SJCRH30 (cell line): ENCODE data around the gene NEDD4L. TPM values are rescaled to one million over a fixed set of nuclear protein-coding genes. Genes with fewer than 3 reads are reported as not detected.

Experiments used
- DNase-seq, 2 experiments: peaks; one replicate each; pipeline ENCODE4 v3.0.0-alpha.2; 2015 to 2020
- H3K27ac ChIP-seq: fragments of 250-450 bp; sonication (Bioruptor Pico); 2 replicates; pipeline ENCODE4 v1.5.1; 2020; ENCODE audit warnings: mild to moderate bottlenecking, moderate library complexity
- H3K27me3 ChIP-seq: fragments of 250-450 bp; sonication (Bioruptor Pico); 2 replicates; pipeline ENCODE4 v1.5.1; 2020; ENCODE audit warnings: mild to moderate bottlenecking, moderate library complexity
- H3K36me3 ChIP-seq: fragments of 250-450 bp; sonication (Bioruptor Pico); 2 replicates; pipeline ENCODE4 v1.5.1; 2020; ENCODE audit warnings: mild to moderate bottlenecking, moderate library complexity
- H3K4me1 ChIP-seq: fragments of 250-450 bp; sonication (Bioruptor Pico); 2 replicates; pipeline ENCODE4 v1.5.1; 2020; ENCODE audit warnings: mild to moderate bottlenecking, moderate library complexity
- H3K4me3 ChIP-seq: fragments of 250-450 bp; sonication (Bioruptor Pico); 2 replicates; pipeline ENCODE4 v1.5.1; 2020; ENCODE audit warnings: mild to moderate bottlenecking, moderate library complexity
- H3K9me3 ChIP-seq: fragments of 250-450 bp; sonication (Bioruptor Pico); replicated peaks from 2 replicates; pipeline ENCODE4 v1.5.1; 2020; ENCODE audit warnings: mild to moderate bottlenecking, moderate library complexity
- total RNA-seq: library from RNA; depleted of rRNA; stranded (reverse); fragments of >200 nt; shearing (Covaris generic); gene quantifications from 2 replicates; pipeline ENCODE4 v1.2.3, GENCODE V29; 2014

The NEDD4L gene
- total RNA-seq, 1 experiment from 2014 or later = 29.3 TPM

DNA sequence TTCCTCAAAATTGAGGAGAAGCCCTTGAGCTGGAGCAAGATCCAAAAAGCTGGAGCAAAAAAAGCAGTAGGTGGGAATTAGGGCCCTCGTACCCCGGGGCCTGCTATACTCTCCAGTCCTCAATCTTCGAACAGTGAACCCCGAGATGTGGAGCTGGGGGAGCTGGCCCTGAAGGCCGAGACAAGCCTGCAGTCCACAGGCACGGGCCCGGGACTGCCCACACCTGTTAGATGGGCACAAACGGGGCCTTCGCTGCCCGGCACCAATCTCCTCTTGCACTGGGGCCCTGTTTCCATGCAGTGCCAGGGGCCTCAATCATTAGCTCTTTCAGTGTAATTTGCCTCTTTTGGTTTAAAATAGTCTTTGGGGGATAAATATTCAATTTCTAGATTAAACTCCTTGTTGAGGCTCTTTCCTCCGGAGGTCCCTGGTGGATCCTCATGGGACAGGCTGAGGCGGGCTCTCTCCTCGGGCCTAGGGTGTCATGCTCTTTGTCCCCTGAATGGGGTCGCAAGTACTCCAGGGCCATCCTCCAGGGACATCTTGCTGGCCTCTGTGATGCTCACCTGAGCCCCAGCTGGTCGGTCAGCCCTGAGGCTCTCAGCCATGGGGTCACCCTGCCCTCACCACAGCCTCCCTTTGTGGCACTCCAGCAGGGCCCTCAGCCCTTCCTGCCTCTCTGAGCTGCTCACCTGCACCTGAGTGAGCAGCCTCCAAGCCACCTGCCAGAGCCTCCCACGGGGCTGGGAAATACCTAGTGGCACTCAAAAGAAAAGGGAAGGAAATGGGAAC lies 361.3 kb downstream of the NEDD4L start:
- Histone ChIP-seq H3K27ac (no peak overlapping the region), H3K9me3 (no peaks in the 10 kb centered on the region), H3K36me3 (no peaks in the 10 kb centered on the region), H3K27me3 (no peaks in the 10 kb centered on the region), H3K4me3 (no peak overlapping the region), H3K4me1 (peaks cover 22% of the 10 kb centered on the region)
- DNase-seq = no peak

DNA sequence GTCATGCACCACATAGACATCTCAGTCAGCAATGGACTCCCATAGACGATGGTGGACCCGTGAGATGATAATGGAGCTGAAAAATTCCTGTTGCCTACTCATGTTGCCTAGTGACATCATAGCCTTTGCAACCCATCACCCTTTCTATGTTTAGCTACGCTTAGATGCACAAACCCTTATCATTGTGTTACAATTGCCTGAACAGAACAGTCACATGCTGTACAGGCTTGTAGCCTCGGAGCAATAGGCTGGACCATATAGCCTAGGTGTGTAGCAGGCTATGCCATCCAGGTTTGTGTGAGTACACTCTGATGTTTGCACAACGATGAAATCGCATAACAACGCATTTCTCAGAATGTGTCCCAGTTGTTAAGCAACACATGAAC lies 363.2 kb downstream of the NEDD4L start:
- Histone ChIP-seq H3K9me3 (no peaks in the 10 kb centered on the region), H3K27ac (no peak overlapping the region), H3K36me3 (no peaks in the 10 kb centered on the region), H3K4me1 (peaks cover 12% of the 10 kb centered on the region), H3K4me3 (no peak overlapping the region), H3K27me3 (no peaks in the 10 kb centered on the region)
- no peak for DNase-seq

DNA sequence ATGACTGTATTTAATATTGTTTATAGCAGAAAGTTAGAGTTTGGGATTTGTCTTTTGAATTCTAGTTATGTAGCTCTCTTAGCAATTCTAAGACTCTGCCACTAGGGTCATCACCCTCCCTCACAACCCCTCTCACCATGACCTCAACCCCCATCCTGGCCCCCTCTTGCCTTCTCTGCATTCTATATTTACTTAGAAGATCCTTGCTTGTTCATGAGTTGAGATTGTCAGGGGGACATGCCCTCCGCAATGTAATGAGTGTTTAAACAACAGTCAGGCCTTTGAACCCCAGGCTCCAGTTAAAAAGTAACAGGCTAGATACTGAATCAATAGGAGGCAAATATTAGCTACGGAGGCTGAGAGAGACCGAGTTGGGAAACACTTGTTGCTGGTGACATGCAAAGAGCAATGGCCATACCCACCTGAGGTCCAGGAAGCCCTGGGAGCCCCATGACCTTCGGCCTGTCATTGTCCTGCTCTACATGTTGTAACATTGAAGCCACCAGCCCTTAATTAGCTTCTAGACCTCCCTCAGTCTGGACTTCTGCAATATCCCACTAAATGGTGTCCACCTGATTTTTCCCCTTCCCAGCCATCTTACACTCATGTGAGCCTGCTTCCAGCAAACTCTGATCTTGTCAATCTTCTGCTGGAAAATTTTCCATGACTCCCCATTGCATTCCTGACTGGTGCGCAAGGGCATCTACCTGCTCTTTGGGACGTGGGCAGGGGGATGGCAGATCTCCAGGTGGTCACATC lies 363.8 kb downstream of the NEDD4L start:
- Histone ChIP-seq H3K4me1 (peaks cover 8% of the 10 kb centered on the region), H3K36me3 (no peaks in the 10 kb centered on the region), H3K9me3 (no peaks in the 10 kb centered on the region), H3K4me3 (no peak overlapping the region), H3K27ac (no peak overlapping the region), H3K27me3 (no peaks in the 10 kb centered on the region)
- no peak for DNase-seq

DNA sequence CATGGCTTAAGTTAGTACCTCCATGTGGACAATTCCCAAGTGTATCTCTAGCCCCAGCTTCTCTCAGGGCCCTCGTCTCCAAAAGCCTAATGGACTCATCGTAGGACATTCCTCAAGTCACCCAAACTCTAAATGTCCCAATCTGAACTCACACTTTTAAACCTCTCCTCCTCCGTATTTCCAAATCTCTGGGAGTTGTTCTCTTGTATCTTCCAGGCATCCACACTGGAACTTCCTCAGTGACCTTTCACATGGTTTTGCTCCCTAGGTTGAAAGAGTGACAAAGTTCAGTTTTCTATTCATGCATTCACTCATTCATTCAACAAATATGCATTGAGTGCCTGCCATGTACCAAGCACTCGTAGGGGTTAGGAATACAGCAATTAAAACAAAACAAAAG lies 364.6 kb downstream of the NEDD4L start:
- no peak overlapping the region for H3K4me3 ChIP-seq
- H3K9me3 ChIP-seq = no peaks in the 10 kb centered on the region
- no peak overlapping the region for H3K27ac ChIP-seq
- H3K4me1 ChIP-seq = no peaks in the 10 kb centered on the region; the same call in 1 of the 2 replicates
- DNase-seq = no peak
- no peaks in the 10 kb centered on the region for H3K36me3 ChIP-seq
- H3K27me3 ChIP-seq = no peaks in the 10 kb centered on the region

DNA sequence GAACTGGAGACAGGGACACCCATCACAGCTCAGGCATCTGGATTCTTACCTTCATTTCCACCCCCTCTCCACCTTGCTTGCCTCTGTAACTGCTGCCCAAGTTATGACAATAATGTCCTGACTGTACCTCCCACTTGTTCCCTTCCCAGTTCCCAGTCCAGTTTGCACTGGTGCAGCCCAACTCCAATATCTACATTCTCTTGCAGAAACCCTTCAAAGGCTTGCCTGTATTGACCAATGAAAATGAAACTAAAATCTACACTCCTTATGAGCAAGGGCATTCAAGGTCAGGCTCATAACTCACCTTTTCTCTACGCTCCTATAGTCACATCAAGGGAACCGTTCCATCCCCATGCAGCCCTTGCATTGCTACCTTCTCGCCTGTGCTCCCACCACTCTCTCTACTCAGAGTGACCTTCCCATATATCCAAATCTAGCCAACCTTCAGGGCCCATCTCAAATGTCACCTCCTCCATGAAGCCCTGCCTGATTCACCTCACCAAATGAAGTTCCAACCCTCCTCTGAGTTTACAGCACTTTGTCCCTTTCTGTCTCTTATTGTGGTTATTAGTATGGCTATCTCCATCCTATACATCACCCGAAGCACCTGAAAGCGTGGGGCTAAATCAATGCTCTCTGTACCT lies 365.9 kb downstream of the NEDD4L start:
- Histone ChIP-seq H3K4me1 (no peaks in the 10 kb centered on the region), H3K4me3 (no peak overlapping the region), H3K36me3 (no peaks in the 10 kb centered on the region), H3K27me3 (no peaks in the 10 kb centered on the region), H3K27ac (no peak overlapping the region), H3K9me3 (no peaks in the 10 kb centered on the region)
- no peak for DNase-seq

DNA sequence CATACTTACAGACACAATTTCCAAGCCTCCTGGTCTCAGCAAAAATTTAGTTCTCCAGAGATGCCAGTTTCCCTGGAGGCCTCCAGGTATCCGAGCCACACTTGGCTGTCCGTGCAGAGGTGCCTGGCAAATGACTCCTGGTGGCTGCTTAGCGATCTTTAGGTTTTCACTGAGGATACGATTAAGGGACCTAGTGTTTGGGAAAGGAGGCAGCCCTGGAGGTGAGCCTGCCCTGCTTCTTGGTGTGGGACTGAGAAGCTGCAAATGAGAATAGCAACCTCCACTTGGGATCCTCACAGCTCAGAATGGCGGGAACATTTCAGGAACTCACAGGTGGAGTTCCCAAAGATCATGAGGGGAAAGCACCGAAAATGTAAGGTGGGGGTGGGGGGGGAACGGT lies 367.3 kb downstream of the NEDD4L start:
- Histone ChIP-seq H3K27ac (no peak overlapping the region), H3K4me3 (no peak overlapping the region), H3K9me3 (no peaks in the 10 kb centered on the region), H3K36me3 (no peaks in the 10 kb centered on the region), H3K27me3 (no peaks in the 10 kb centered on the region), H3K4me1 (peaks cover 6% of the 10 kb centered on the region; the same call in 1 of the 2 replicates)
- DNase-seq = no peak

DNA sequence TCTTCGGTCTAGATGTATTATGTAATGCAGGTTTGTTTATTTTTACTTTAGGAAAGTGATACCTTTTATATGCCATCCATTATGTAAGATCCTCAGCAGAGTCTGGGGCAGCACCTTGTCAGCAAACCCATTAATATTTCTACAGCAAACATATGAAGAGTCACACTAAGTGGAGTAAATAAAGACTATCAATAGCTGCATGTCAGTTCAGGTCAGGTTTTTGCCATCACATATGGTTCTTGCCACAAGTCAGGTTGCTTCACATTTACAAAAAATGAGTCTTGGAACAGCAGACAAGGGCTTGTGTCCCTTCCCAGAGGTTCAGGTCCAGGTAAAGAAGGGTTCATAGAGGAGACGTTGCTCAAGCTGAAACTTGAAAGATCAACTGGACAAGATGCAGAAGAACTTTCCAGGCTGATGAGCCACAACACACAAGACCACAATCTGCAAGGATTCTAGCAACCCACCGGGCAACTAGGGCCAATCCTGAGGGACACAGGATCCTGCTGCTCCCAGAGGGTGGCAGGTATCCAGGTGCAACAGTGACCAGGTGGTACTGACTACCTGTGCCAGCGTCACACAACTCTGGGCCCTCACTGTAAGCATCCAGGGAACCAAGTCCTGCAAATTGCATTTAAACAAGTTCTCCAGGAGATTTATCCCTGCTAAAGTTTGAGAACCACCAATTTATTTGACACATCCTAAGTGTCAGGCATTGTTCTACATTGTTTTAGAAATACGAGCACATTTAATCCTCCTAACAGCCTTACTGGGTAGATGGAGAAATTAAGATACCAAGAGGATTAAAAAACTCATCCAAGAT lies 369.0 kb downstream of the NEDD4L start:
- no peak overlapping the region for H3K27ac ChIP-seq
- no peak for DNase-seq
- no peaks in the 10 kb centered on the region for H3K36me3 ChIP-seq

DNA sequence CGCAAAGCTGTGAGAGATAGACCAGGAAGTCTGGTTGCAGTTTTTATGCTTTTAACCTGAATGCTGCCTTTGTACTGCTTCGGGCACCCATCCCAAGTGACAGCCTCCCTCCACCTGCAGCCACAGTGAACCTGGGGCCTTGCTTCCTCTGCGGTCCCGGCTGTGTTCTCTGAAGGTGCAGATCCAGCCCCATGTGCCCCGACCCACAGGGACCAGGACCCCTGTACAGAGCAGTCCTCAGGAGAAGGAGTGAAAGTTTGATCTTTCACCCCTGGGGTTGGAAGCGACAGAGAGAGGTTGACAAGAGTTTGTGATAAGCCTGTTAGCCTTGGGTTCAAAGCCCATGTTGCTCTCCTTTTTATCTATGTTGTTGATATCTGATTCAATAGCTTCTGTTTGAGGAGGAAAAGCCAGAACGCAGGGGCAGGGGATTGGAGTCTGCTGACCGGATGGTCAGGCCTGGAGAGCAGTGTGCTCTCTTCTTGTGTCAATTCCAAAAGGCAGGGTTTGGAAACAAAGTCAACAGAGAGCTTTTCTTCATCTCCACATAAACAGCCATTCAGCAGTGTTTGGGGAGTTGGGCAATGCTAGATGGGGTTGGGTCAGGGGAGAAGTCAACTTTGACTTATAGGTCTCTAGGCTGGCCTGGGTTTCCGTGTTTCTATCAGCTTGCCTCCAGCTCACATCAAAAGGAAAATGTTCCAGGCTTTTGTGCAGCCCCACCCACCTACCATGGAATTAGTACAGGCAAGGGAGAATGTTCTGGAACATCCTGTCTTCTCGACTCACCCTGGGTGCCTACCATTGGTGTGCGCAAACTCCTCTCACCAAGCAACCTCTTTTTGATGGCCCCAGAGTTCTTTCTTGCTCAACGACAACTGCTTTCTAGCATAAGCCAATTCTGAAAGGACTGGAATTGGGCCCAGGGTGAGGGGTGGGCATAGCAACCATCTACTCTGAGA lies 369.9 kb downstream of the NEDD4L start:
- Histone ChIP-seq H3K4me1 (peaks cover 12% of the 10 kb centered on the region; the same call in 1 of the 2 replicates), H3K27ac (no peak overlapping the region), H3K9me3 (no peaks in the 10 kb centered on the region), H3K4me3 (no peak overlapping the region), H3K27me3 (no peaks in the 10 kb centered on the region), H3K36me3 (no peaks in the 10 kb centered on the region)
- DNase-seq = no peak

More for the DNA sequence above, 369.0 kb downstream of the NEDD4L start:
- H3K4me1 ChIP-seq = peaks cover 12% of the 10 kb centered on the region; the same call in 1 of the 2 replicates
- no peak overlapping the region for H3K4me3 ChIP-seq
- no peaks in the 10 kb centered on the region for H3K9me3 ChIP-seq
- no peaks in the 10 kb centered on the region for H3K27me3 ChIP-seq

DNA sequence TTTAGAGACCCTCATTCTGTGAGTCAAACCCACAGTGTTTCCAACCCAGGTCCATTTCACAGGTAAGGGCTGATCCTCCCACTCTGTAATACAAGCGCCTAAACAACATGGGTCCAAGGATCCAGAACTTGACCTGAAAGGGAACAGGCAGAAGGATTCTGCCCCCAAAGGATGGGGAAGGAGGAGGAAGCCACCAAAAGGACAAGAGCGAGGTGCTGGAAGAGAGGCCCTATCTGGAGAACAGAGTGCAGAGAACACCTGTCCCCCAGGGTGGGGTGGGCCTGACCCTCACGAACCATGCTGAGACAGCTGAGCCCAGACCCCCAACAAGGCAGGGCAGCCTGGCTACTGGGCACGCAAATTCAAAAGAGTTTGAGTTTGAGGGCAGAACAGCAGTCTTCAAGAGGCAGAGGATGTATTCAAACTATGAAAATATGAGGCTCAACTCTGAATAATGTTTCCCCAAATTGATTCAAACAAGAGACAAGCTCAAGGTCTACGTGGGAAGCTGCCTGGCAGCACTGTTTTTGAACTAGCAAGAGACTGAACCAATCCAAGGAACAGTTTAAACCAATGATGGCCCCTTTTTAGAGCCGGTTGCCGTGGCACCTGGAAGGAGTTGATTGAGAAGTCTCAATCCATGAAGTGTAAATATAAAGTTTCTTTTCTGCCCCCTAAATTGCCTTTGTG lies 372.1 kb downstream of the NEDD4L start:
- Histone ChIP-seq H3K4me1 (peaks cover 12% of the 10 kb centered on the region; the same call in 1 of the 2 replicates), H3K9me3 (no peaks in the 10 kb centered on the region), H3K27ac (peak overlapping the region; percentile 42), H3K4me3 (no peak overlapping the region), H3K36me3 (no peaks in the 10 kb centered on the region), H3K27me3 (no peaks in the 10 kb centered on the region)
- DNase-seq = no peak

DNA sequence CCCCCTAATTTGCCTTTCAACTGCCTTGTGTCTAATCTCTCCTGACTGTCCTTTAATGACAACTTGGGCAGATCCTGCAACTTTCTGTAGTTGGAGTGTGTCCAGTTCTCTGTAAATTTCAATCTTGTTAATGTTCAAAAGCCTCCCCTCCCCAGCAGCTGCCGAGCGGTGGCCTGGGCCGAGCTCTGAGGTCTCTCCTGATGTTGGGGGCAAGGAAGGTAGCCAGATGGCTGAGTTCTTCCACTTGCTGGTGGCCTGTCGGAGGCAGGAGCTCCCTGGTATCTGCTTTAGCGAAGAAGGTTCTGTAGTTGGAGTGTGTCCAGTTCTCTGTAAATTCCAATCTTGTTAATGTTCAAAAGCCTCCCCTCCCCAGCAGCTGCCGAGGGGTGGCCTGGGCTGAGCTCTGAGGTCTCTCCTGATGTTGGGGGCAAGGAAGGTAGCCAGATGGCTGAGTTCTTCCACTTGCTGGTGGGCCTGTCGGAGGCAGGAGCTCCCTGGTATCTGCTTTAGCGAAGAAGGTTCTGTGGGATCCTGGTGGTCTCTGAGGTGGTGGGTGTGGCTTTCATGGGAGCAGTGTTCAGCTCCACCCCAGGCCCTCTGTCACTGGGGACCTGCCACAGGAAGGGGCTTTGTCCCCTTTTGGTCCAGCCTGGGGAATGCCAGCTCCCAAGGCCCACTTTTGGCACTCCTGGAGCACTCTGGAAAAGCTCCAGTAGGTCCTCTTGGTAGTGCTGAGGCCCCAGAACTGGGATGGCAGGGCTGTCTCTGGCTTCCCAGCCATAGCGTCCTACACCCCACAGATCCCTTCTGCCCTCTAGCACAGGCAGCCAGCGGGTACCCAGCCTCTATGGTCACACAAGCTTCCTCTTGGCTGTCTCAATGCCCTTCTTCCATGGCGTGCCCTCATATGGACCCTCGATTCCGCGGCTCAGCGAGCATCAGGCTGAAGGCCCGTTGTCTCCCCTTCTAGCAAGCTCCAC lies 373.0 kb downstream of the NEDD4L start:
- Histone ChIP-seq H3K36me3 (no peaks in the 10 kb centered on the region), H3K4me1 (peaks cover 12% of the 10 kb centered on the region; the same call in 1 of the 2 replicates), H3K27ac (peak overlapping the region; percentile 42), H3K9me3 (no peaks in the 10 kb centered on the region), H3K27me3 (no peaks in the 10 kb centered on the region), H3K4me3 (no peak overlapping the region)
- peak; percentile 62 to 66 for DNase-seq

DNA sequence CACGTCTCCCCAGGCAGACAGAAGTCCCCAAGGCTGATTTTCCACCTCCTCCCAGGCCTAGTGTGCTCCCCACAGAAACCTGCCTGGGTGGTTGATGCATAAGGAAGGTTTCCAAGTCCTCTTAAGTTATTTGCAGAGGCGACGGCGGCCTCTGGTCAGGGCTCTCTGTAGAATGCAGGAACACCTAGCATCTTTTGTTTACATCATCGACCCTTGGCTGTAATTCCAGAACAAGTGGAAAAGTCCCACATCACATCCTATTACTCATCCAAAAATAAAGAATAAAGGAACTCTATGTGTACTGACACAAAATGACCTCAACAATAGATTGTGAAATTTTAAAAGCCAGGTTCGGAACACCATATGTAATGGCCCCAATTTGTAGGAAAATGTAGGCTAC lies 373.7 kb downstream of the NEDD4L start:
- Histone ChIP-seq H3K4me1 (peaks cover 12% of the 10 kb centered on the region; the same call in 1 of the 2 replicates), H3K36me3 (no peaks in the 10 kb centered on the region), H3K9me3 (no peaks in the 10 kb centered on the region), H3K27me3 (no peaks in the 10 kb centered on the region), H3K27ac (no peak overlapping the region), H3K4me3 (no peak overlapping the region)
- no peak for DNase-seq

DNA sequence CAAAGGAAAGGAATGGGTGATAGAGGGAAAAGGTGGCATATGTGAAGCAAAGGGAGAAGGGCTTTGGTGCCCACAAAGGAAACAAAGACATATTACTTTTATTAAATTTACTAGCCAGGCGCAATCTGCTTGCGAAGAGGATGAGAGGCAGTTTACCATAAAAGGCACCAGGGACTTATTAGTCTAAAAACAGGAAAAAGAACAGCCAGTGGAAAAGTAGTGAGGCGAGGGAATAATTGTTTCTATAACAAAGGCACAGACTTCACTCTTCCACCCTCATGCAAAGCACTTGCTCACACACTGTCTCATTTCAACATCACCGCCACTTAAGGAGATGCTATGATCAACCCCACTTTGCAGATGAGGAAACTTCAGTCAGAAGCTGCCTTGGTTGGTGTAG lies 374.3 kb downstream of the NEDD4L start:
- H3K36me3 ChIP-seq = no peaks in the 10 kb centered on the region
- no peak overlapping the region for H3K27ac ChIP-seq
- no peaks in the 10 kb centered on the region for H3K9me3 ChIP-seq
- H3K4me3 ChIP-seq = no peak overlapping the region
- H3K27me3 ChIP-seq = no peaks in the 10 kb centered on the region
- peaks cover 12% of the 10 kb centered on the region; the same call in 1 of the 2 replicates for H3K4me1 ChIP-seq
- no peak for DNase-seq
